ENCODE measurements around the gene CARD10.

DNA sequence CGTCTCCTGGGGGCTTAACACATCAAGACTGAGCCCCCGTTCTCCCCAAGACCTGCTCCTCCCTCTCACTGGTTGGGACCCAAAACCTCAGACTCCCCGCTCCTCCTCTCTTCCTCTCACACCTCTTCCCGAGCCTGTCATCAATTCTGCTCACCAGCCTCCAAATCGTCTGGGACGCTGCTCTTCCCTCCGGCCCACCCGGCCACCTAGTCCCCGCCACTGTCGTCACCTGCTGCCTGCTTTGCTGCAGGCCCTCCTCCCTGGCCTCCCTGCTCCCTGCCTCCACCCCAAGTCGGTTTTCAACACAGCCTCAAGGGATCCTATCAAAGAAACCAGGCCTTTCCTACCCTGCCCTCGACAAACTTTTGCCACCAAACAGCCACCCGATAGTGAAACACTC is 36.2 kb downstream of the CARD10 start:
- TF ChIP-seq CTCF (IDR thresholded peaks at IDR 0.05), result no peak
- no peak for TF ChIP-seq POLR2AphosphoS5 (IDR thresholded peaks at IDR 0.05)
- TF ChIP-seq POLR2A (IDR thresholded peaks at IDR 0.05; ENCODE audit: low read depth), result no peak
- TF ChIP-seq EP300 (IDR thresholded peaks at IDR 0.05), result no peak

Data from esophagus muscularis mucosa (tissue), 4 donors.